GM23248 (cell line): Measurements from ENCODE around the gene DNAJC8.

Source experiments
- EZH2 ChIP-seq: fragments of 200-600 bp; sonication (generic); IDR thresholded peaks from 2 replicates; pipeline ENCODE4 v1.6.1; 2018; ENCODE audit warnings: antibody characterized with exemption, mild to moderate bottlenecking; ENCODE audit not compliant: insufficient read depth, poor library complexity, severe bottlenecking
- EZH2phosphoT487 ChIP-seq: fragments of 200-600 bp; sonication (generic); IDR thresholded peaks from 2 replicates; pipeline ENCODE4 v1.6.1; 2018; ENCODE audit warnings: antibody characterized with exemption, moderate library complexity, mild to moderate bottlenecking, low read depth; ENCODE audit not compliant: insufficient read depth

DNA sequence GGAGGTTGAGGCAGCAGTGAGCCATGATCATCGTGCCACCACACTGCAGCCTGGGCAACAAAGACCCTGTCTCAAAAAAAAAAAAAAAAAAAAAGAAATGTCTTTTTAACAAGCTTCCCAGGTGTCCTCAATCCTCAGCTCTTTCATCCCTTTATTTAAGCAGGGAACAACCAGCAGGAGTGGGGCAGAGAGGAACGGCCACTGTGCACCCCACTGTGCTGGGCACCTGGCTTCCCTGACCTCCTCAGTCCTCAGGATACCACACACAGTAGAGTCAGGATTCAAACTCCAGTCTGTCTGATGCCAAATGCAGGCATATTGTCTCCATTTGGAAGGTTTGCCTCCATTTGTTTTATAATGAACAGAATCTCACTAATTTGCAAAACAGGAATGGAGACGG, 36.5 kb downstream of the DNAJC8 start:
- TF ChIP-seq EZH2phosphoT487, result no peak
- no peak for TF ChIP-seq EZH2
